OCI-LY7 (cell line): ENCODE measurements around the gene PLA2G2D.

Source experiments
- EZH2phosphoT487 ChIP-seq: fragments of 200-600 bp; sonication (generic); IDR thresholded peaks from 2 replicates; pipeline ENCODE4 v1.6.1; 2018; ENCODE audit warnings: low read depth, borderline replicate concordance, mild to moderate bottlenecking, mixed run types, antibody characterized with exemption, low read length, moderate library complexity, mixed read lengths
- TF ChIP-seq, protein P1 (sequence below): fragments of 200-600 bp; sonication (generic); conservative IDR thresholded peaks from 2 replicates; pipeline ENCODE4 v1.5.1; 2014; ENCODE audit warnings: mild to moderate bottlenecking, antibody characterized with exemption, low read length, moderate library complexity, mixed read lengths

DNA sequence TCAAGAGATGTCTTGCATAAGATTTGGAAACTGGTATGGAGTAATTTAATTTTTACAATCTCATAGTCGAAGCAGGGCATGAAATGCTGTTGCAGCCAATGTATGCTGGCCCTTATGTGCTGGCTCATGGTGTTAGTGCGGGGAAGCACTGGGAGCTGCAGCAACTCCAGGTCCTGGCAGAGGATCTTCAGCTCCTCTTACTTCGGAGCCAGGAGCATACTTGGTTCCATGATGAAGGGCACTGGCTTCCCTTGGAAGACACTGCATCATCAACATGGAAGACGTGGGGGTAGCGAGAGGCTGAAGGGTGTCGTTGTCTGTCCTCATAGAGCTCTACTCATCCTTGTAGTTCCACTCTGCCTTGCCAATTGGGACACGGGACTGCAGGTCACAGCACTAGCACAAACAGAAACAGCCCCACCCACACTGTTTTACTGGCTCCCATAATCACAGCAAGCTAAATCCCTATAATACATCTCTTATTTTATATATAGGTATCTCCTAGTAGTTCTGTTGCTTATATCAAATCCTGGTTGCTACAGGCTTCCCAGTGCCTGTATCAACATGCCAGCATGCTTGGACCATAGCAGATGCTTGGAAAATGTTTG, 22.4 kb downstream of the PLA2G2D start:
- TF ChIP-seq, protein P1, sequence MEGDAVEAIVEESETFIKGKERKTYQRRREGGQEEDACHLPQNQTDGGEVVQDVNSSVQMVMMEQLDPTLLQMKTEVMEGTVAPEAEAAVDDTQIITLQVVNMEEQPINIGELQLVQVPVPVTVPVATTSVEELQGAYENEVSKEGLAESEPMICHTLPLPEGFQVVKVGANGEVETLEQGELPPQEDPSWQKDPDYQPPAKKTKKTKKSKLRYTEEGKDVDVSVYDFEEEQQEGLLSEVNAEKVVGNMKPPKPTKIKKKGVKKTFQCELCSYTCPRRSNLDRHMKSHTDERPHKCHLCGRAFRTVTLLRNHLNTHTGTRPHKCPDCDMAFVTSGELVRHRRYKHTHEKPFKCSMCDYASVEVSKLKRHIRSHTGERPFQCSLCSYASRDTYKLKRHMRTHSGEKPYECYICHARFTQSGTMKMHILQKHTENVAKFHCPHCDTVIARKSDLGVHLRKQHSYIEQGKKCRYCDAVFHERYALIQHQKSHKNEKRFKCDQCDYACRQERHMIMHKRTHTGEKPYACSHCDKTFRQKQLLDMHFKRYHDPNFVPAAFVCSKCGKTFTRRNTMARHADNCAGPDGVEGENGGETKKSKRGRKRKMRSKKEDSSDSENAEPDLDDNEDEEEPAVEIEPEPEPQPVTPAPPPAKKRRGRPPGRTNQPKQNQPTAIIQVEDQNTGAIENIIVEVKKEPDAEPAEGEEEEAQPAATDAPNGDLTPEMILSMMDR = no peak
- no peak for TF ChIP-seq EZH2phosphoT487
